GM12878 (cell line): ENCODE data around the gene CELF6. TPM values are rescaled to one million over a fixed set of nuclear protein-coding genes. Genes with fewer than 3 reads are reported as not detected.

Source experiments
- ATAC-seq: fragments of 200-7000 bp; cut with Tn5 transposase; 3 replicates; pipeline ENCODE4 v1.9.1; 2020; ENCODE audit warnings: mild to moderate bottlenecking, moderate library complexity
- Bru-seq: library from RNA; stranded (reverse); fragments of 400-500 nt; gene quantifications from one replicate; lab custom pipeline; 2021; lab: Mats Ljungman, UMichigan
- BruChase-seq, 2 experiments: library from RNA; stranded (reverse); fragments of 400-500 nt; gene quantifications; one replicate each; lab custom pipeline; 2021; lab: Mats Ljungman, UMichigan
- BruUV-seq: library from RNA; stranded (reverse); fragments of 400-500 nt; replicated peaks from 2 replicates; lab custom pipeline; 2021; lab: Mats Ljungman, UMichigan
- CTCF ChIA-PET: fragments of 300-600 bp; sonication (Branson Sonifier 250); formaldehyde crosslinking; extraction: SDS; loops from one replicate; lab custom pipeline; 2021; ENCODE audit warnings: inconsistent platforms; lab: Yijun Ruan, JAX
- POLR2A ChIA-PET: fragments of 350-600 bp; formaldehyde crosslinking; extraction: SDS; loops from one replicate; lab custom pipeline; 2021; ENCODE audit warnings: inconsistent platforms; lab: Charles Lee
- RAD21 ChIA-PET: fragments of 300-600 bp; sonication (Branson Sonifier 250); formaldehyde crosslinking; loops from one replicate; lab custom pipeline; 2023; ENCODE audit warnings: antibody characterized with exemption; ENCODE audit not compliant: unreplicated experiment; lab: Charles Lee
- SMC1A ChIA-PET: fragments of 300-600 bp; sonication (Branson Sonifier 250); formaldehyde crosslinking; loops from one replicate; lab custom pipeline; 2023; ENCODE audit not compliant: unreplicated experiment, uncharacterized antibody; lab: Charles Lee
- DNase-seq: peaks from one replicate; pipeline ENCODE4 v3.0.0-alpha.2; 2011; ENCODE audit warnings: low read depth, low spot score
- FAIRE-seq: peaks from 3 replicates; lab custom pipeline; 2011; peaks lifted over from hg19 to GRCh38; lab: Jason Lieb, UNC
- H2AFZ ChIP-seq: 2 replicates; pipeline ENCODE4 v1.6.0; 2011; ENCODE audit warnings: low read depth, low read length, control low read depth; ENCODE audit not compliant: control insufficient read depth
- H3K27ac ChIP-seq: 2 replicates; pipeline ENCODE4 v1.5.1; 2011; ENCODE audit warnings: control low read depth; ENCODE audit not compliant: control insufficient read depth, insufficient read depth
- H3K27me3 ChIP-seq, 2 experiments: replicated peaks in 1 of 2; 2 replicates each; pipeline versions ENCODE4 v1.6.0 to v1.6.1; 2011; ENCODE audit warnings: low read length in 1 of 2; ENCODE audit not compliant: control insufficient read depth in 2 of 2, insufficient read depth in 2 of 2
- H3K36me3 ChIP-seq, 2 experiments: 2 replicates each; pipeline ENCODE4 v1.5.1; 2011; ENCODE audit warnings: low read length in 1 of 2; ENCODE audit not compliant: control insufficient read depth in 2 of 2, insufficient read depth in 2 of 2
- H3K4me1 ChIP-seq: 2 replicates; pipeline ENCODE4 v1.6.1; 2011; ENCODE audit warnings: mild to moderate bottlenecking, low read length, moderate library complexity, mixed read lengths; ENCODE audit not compliant: control insufficient read depth, insufficient read depth
- H3K4me2 ChIP-seq: 2 replicates; pipeline ENCODE4 v1.6.0; 2011; ENCODE audit warnings: control low read depth; ENCODE audit not compliant: control insufficient read depth, insufficient read depth
- H3K4me3 ChIP-seq: fragments of 200-600 bp; sonication (generic); 2 replicates; pipeline ENCODE4 v1.5.1; 2016
- H3K79me2 ChIP-seq: 2 replicates; pipeline ENCODE4 v1.6.0; 2011; ENCODE audit warnings: low read length; ENCODE audit not compliant: control insufficient read depth, insufficient read depth
- H3K9ac ChIP-seq: 2 replicates; pipeline ENCODE4 v1.8.0; 2011; ENCODE audit warnings: low read length, control low read depth, mixed read lengths; ENCODE audit not compliant: control insufficient read depth, insufficient read depth
- H3K9me3 ChIP-seq: replicated peaks from 3 replicates; pipeline ENCODE4 v1.5.1; 2011; ENCODE audit warnings: mild to moderate bottlenecking, low read length; ENCODE audit not compliant: control insufficient read depth, insufficient read depth
- H4K20me1 ChIP-seq: 2 replicates; pipeline ENCODE4 v1.6.0; 2011; ENCODE audit not compliant: control insufficient read depth, insufficient read depth
- CBX3 ChIP-seq: fragments of 200-600 bp; sonication (generic); IDR thresholded peaks from 2 replicates; pipeline ENCODE4 v1.6.1; 2016; ENCODE audit warnings: low read depth, borderline replicate concordance
- CHD1 ChIP-seq: IDR thresholded peaks from 2 replicates; pipeline ENCODE4 v1.6.1; 2012; ENCODE audit warnings: low read depth, low read length, improper control_type of control experiment
- CREB1 ChIP-seq: IDR thresholded peaks from 2 replicates; pipeline ENCODE4 v1.6.1; 2012; ENCODE audit warnings: low read depth, mild to moderate bottlenecking, inconsistent platforms
- CREM ChIP-seq: IDR thresholded peaks from 2 replicates; pipeline ENCODE4 v1.6.1; 2014; ENCODE audit warnings: antibody characterized with exemption, low read depth
- DPF2 ChIP-seq: fragments of 450-650 bp; IDR thresholded peaks from 2 replicates; pipeline ENCODE4 v1.6.1; 2017; ENCODE audit warnings: mild to moderate bottlenecking
- FOS ChIP-seq: IDR thresholded peaks from 3 replicates; pipeline ENCODE4 v1.6.1; 2011; ENCODE audit warnings: borderline replicate concordance; ENCODE audit not compliant: insufficient read length; ENCODE audit errors: extremely low read depth
- GABPA ChIP-seq: IDR thresholded peaks from 2 replicates; pipeline ENCODE4 v1.6.1; 2014; ENCODE audit warnings: antibody characterized with exemption, low read depth, mild to moderate bottlenecking, inconsistent platforms
- MEF2A ChIP-seq: IDR thresholded peaks from 2 replicates; pipeline ENCODE4 v1.6.1; 2011; ENCODE audit warnings: low read depth, mild to moderate bottlenecking, low read length, moderate library complexity; ENCODE audit not compliant: insufficient read depth
- MTA3 ChIP-seq: IDR thresholded peaks from 2 replicates; pipeline ENCODE4 v1.6.1; 2012; ENCODE audit warnings: low read length, inconsistent platforms, borderline replicate concordance
- NR2C2 ChIP-seq: IDR thresholded peaks from 2 replicates; pipeline ENCODE4 v1.6.1; 2011; ENCODE audit warnings: borderline replicate concordance, low read depth; ENCODE audit not compliant: control insufficient read depth, insufficient read length
- POLR2AphosphoS5 ChIP-seq: IDR thresholded peaks from 2 replicates; pipeline ENCODE4 v1.6.1; 2011; ENCODE audit warnings: mild to moderate bottlenecking, low read length, inconsistent platforms
- RFX5 ChIP-seq: IDR thresholded peaks from 2 replicates; pipeline ENCODE4 v1.6.1; 2011; ENCODE audit warnings: low read depth, low read length, improper control_type of control experiment
- SMAD1 ChIP-seq: fragments of 450-650 bp; IDR thresholded peaks from 2 replicates; pipeline ENCODE4 v1.6.1; 2018; ENCODE audit warnings: mild to moderate bottlenecking, low read depth; ENCODE audit not compliant: partially characterized antibody
- SMARCA5 ChIP-seq: fragments of 450-650 bp; IDR thresholded peaks from 2 replicates; pipeline ENCODE4 v1.6.1; 2017; ENCODE audit warnings: mild to moderate bottlenecking
- SREBF1 ChIP-seq: IDR thresholded peaks from 2 replicates; pipeline ENCODE4 v1.6.1; 2012; ENCODE audit warnings: mild to moderate bottlenecking, low read length
- SREBF2 ChIP-seq: IDR thresholded peaks from 2 replicates; pipeline ENCODE4 v1.6.1; 2012; ENCODE audit warnings: mild to moderate bottlenecking, low read length
- TARDBP ChIP-seq: IDR thresholded peaks from 2 replicates; pipeline ENCODE4 v1.6.1; 2016; ENCODE audit warnings: borderline replicate concordance
- TCF3 ChIP-seq: IDR thresholded peaks from 2 replicates; pipeline ENCODE4 v1.6.1; 2012; ENCODE audit warnings: low read depth, mild to moderate bottlenecking, low read length, borderline replicate concordance; ENCODE audit not compliant: insufficient read depth
- ZNF592 ChIP-seq: fragments of 450-650 bp; IDR thresholded peaks from 2 replicates; pipeline ENCODE4 v1.6.1; 2017; ENCODE audit warnings: mild to moderate bottlenecking, moderate library complexity
- WGBS: methylation state at CpG from one replicate; pipeline ENCODE4 v1.1.6; 2016; ENCODE audit warnings: low lambda C conversion rate; ENCODE audit not compliant: insufficient replicate concordance, insufficient coverage; ENCODE audit errors: missing lambda C conversion rate; 5-methylcytosine and 5-hydroxymethylcytosine counted together
- in situ Hi-C: fragments of 300-500 bp; cut with MboI; formaldehyde crosslinking; loops from 9 replicates; pipeline ENCODE4 v1.14.3; 2018; ENCODE audit warnings: mixed read lengths
- intact Hi-C: fragments of 100-400 bp; cut with micrococcal nuclease; formaldehyde crosslinking; loops from one replicate; pipeline ENCODE4 v1.14.2; 2022; ENCODE audit not compliant: unreplicated experiment
- long read RNA-seq, 2 experiments: library from polyadenylated mRNA; unstranded; transcript quantifications; one replicate each; pipeline ENCODE4 v2.0.0, GENCODE V29; 2019 to 2020
- polyA minus RNA-seq, 3 experiments: library from RNA; depleted of rRNA, polyadenylated mRNA; stranded (reverse); fragments of >200 nt; gene quantifications; 2 replicates each; pipeline ENCODE4 v1.2.3, GENCODE V29; 2011
- polyA plus RNA-seq, 11 experiments: library from polyadenylated mRNA; depleted of rRNA in 4 of 11; unstranded in 6 of 11; stranded (reverse) in 5 of 11; fragments of >200 nt; fragmentation: Nextera tagmentation in 4 of 11; fragmentation: Illumina TruSeq in 1 of 11; extraction: Ambion mirVana in 4 of 11; extraction: Trizol in 1 of 11; gene quantifications; 1 replicate in 1 of 11; 2 replicates in 10 of 11; pipeline versions ENCODE4 v1.2.1 to v1.2.3, GENCODE V29; 2011 to 2016; ENCODE audit warnings: inconsistent platforms in 2 of 11, missing spikeins in 2 of 11, low read depth in 1 of 11
- total RNA-seq, 4 experiments: library from RNA; depleted of rRNA in 3 of 4; stranded (reverse); fragments of >200 nt in 3 of 4; fragmentation: Illumina TruSeq in 1 of 4; extraction: Trizol in 1 of 4; gene quantifications; 2 replicates each; pipeline versions ENCODE4 v1.2.1 to v1.2.3, GENCODE V29; 2013 to 2021

CELF6 gene
- 1.2 and 2.0 TPM in 2 replicates for total RNA-seq (2013; cell fraction: nucleolus; rRNA removed)
- 0.23 and 0.44 TPM in 2 replicates for total RNA-seq (2014; rRNA removed)
- total RNA-seq (2014; rRNA removed; fragmentation: Illumina TruSeq; extraction: Trizol): 0.31 and 0.32 TPM in 2 replicates
- 0.24 TPM in 1 of 2 replicates, not detected in the other for total RNA-seq (2021)
- polyA plus RNA-seq (2011; ENCODE audit: low read depth): 0.31 TPM
- 0.39 and 0.54 TPM in 2 replicates for polyA plus RNA-seq (2011; rRNA removed)
- polyA plus RNA-seq (2011; cell fraction: cytosol; rRNA removed): 0.32 and 0.36 TPM in 2 replicates
- polyA plus RNA-seq (2011; cell fraction: nucleus; rRNA removed): 4.4 and 4.5 TPM in 2 replicates
- 0.26 and 0.62 TPM in 2 replicates for polyA plus RNA-seq (2012)
- polyA plus RNA-seq (2014; fragmentation: Illumina TruSeq; extraction: Trizol): 0.25 and 0.46 TPM in 2 replicates
- under 1 TPM; 0.18 to 0.20 TPM for polyA plus RNA-seq (2014; fragmentation: Nextera tagmentation; extraction: Ambion mirVana)
- polyA plus RNA-seq (2014; rRNA removed): 0.27 and 0.33 TPM in 2 replicates
- under 1 TPM; 0.06 to 0.17 TPM for polyA plus RNA-seq (2016; fragmentation: Nextera tagmentation; extraction: Ambion mirVana)
- polyA minus RNA-seq (2011; rRNA and poly(A)+ RNA removed): 0.10 and 0.15 TPM in 2 replicates
- polyA minus RNA-seq (2011; cell fraction: cytosol; rRNA and poly(A)+ RNA removed): not detected in 2 replicates
- polyA minus RNA-seq (2011; cell fraction: nucleus; rRNA and poly(A)+ RNA removed): 0.24 and 0.29 TPM in 2 replicates
- percentile 36 among the genes with signal in this experiment for Bru-seq, nascent RNA
- BruChase-seq, experiment 1, labeled RNA remaining after a 6-hour chase: percentile 47 among the genes with signal in this experiment
- percentile 45 among the genes with signal in this experiment for BruChase-seq, experiment 2, labeled RNA remaining after a 2-hour chase
- long read RNA-seq, experiment 1: 0 reads
- long read RNA-seq, experiment 2: 0 reads

- Histone ChIP-seq H3K79me2 (no peaks in the 10 kb centered on the region), H2AFZ (peak within 1 kb of the TSS; percentile 81), H3K4me2 (peak within 1 kb of the TSS; percentile 98), H3K4me3 (peak within 1 kb of the TSS; percentile 60), H3K36me3 (no peaks in the 10 kb centered on the region), H3K27ac (no peak within 1 kb of the TSS), H3K27me3 (no peaks in the 10 kb centered on the region), H4K20me1 (no peaks in the 10 kb centered on the region), H3K9ac (peak within 1 kb of the TSS; percentile 24), H3K4me1 (0 out of 2 replicates have a peak, but pooled peaks cover 2% of the 10 kb centered on the region), H3K9me3 (no peaks in the 10 kb centered on the region; the same call in 2 of the 3 replicates)
- BruUV-seq: no TSS peak
- SMC1A ChIA-PET: interaction anchor here (1.0 kb wide), 1 partner anchor 11 kb away, joined by 5 read pairs; no protein-coding TSS in a partner anchor
- in situ Hi-C loops: no loop called here
- DNase-seq (peak; percentile 8), ATAC-seq (peak; percentile 88), FAIRE-seq (peak; percentile 47)
- CTCF ChIA-PET: interaction anchor here (1.1 kb wide), 1 partner anchor 7 kb away, joined by 4 read pairs; no protein-coding TSS in a partner anchor
- POLR2A ChIA-PET: no interaction called here
- RAD21 ChIA-PET: no interaction called here
- WGBS: 3% methylated on average over 40 of the region's 58 CpGs
- intact Hi-C loops: no loop called here
- TF ChIP-seq POLR2AphosphoS5: no peak; the same call in 1 of the 2 replicates
- TF ChIP-seq SMARCA5: no peak
- TF ChIP-seq TARDBP: no peak
- no peak for TF ChIP-seq TCF3
- TF ChIP-seq CREM: peak; percentile 44; the same call in 1 of the 2 replicates
- TF ChIP-seq SREBF1: no peak
- no peak for TF ChIP-seq SREBF2
- no peak for TF ChIP-seq MEF2A
- TF ChIP-seq SMAD1: no peak
- no peak for TF ChIP-seq FOS
- no peak for TF ChIP-seq RFX5
- 0 out of 2 replicates have a peak, but pooled peaks have one; percentile 27 for TF ChIP-seq DPF2
- TF ChIP-seq ZNF592: no peak
- no peak for TF ChIP-seq CHD1
- TF ChIP-seq GABPA: no peak
- no peak for TF ChIP-seq MTA3
- TF ChIP-seq CREB1: peak; percentile 84
- TF ChIP-seq NR2C2: no peak
- no peak for TF ChIP-seq CBX3
Measured at GRCh38 chr15:72319985-72320671, at the start of gene CELF6. TSS of gene CELF6 (minus strand) at chr15:72320157. CDS start at chr15:72319874, 283 bp downstream.
